A549 (cell line): ENCODE measurements around the gene TMEM119.

Source experiments
- CEBPB ChIP-seq, 2 experiments: fragments of >200 bp in 1 of 2; sonication (Bioruptor Twin) in 1 of 2; formaldehyde crosslinking in 1 of 2; IDR thresholded peaks; 2 replicates each; pipeline ENCODE4 v1.6.1; 2012 to 2016
- CHD2 ChIP-seq: fragments of 150-350 bp; IDR thresholded peaks from 2 replicates; pipeline ENCODE4 v1.6.1; 2014; ENCODE audit warnings: low read length; ENCODE audit not compliant: partially characterized antibody
- CTCF ChIP-seq: fragments of >200 bp; sonication (Bioruptor Twin); formaldehyde crosslinking; IDR thresholded peaks from 3 replicates; pipeline ENCODE4 v1.5.1; 2016
- EP300 ChIP-seq, 2 experiments: fragments of >200 bp; sonication (Bioruptor Twin); formaldehyde crosslinking; IDR thresholded peaks; 2 replicates in 1 of 2; 3 replicates in 1 of 2; pipeline ENCODE4 v1.6.1; 2016 to 2017
- HMGXB4 ChIP-seq: fragments of 250-450 bp; sonication (Bioruptor Pico); IDR thresholded peaks from 2 replicates; pipeline ENCODE4 v1.5.0; 2021; ENCODE audit warnings: mild to moderate bottlenecking, moderate library complexity, borderline replicate concordance
- JUN ChIP-seq, 2 experiments: fragments of >200 bp; sonication (Bioruptor Twin); formaldehyde crosslinking; IDR thresholded peaks; 2 replicates in 1 of 2; 3 replicates in 1 of 2; pipeline ENCODE4 v1.6.1; 2016 to 2017
- MAFK ChIP-seq: fragments of 450-650 bp; IDR thresholded peaks from 2 replicates; pipeline ENCODE4 v1.6.1; 2014; ENCODE audit not compliant: partially characterized antibody
- MAZ ChIP-seq: fragments of 150-350 bp; IDR thresholded peaks from 2 replicates; pipeline ENCODE4 v1.6.1; 2014; ENCODE audit warnings: antibody characterized with exemption, low read depth, low read length, borderline replicate concordance
- MYC ChIP-seq: IDR thresholded peaks from 2 replicates; pipeline ENCODE4 v1.6.1; 2012; ENCODE audit warnings: mild to moderate bottlenecking, inconsistent platforms, low read length, improper control_type of control experiment, borderline replicate concordance
- NPAS2 ChIP-seq: fragments of 250-450 bp; sonication (Bioruptor Pico); IDR thresholded peaks from 2 replicates; pipeline ENCODE4 v1.8.0; 2022; ENCODE audit warnings: mild to moderate bottlenecking, moderate library complexity, borderline replicate concordance
- RARB ChIP-seq: fragments of 250-450 bp; sonication (Bioruptor Pico); IDR thresholded peaks from 2 replicates; pipeline ENCODE4 v1.8.0; 2021; ENCODE audit warnings: mild to moderate bottlenecking, moderate library complexity
- RFX5 ChIP-seq: fragments of 450-650 bp; IDR thresholded peaks from 2 replicates; pipeline ENCODE4 v1.7.1; 2014; ENCODE audit warnings: antibody characterized with exemption, mild to moderate bottlenecking, moderate library complexity

- TF ChIP-seq MAZ (no peak), RARB (CRISPR knock-in tag) (no peak), RFX5 (no peak), CTCF (no peak), JUN (IDR thresholded peaks at IDR 0.05) (no peak), CEBPB (IDR thresholded peaks at IDR 0.05) (no peak), CHD2 (no peak), MAFK (no peak), HMGXB4 (CRISPR knock-in tag) (no peak), MYC (no peak), NPAS2 (no peak), EP300 (IDR thresholded peaks at IDR 0.05) (no peak)
These were observed 46.3 kb upstream of the TMEM119 start for GRCh38 chr12:108643941-108644810.
